IPS-15b (cell line): ENCODE results near the gene SLC11A1.

ENCODE experiments used
- H3K27me3 ChIP-seq: one replicate; pipeline ENCODE4 v1.6.1; 2013; ENCODE audit warnings: low read length; ENCODE audit not compliant: control insufficient read depth, insufficient read depth
- H3K36me3 ChIP-seq: one replicate; pipeline ENCODE4 v1.6.1; 2013; ENCODE audit warnings: low read length; ENCODE audit not compliant: control insufficient read depth, insufficient read depth
- H3K4me1 ChIP-seq: one replicate; pipeline ENCODE4 v1.6.1; 2013; ENCODE audit warnings: mild to moderate bottlenecking, low read length; ENCODE audit not compliant: control insufficient read depth, insufficient read depth
- H3K4me3 ChIP-seq: one replicate; pipeline ENCODE4 v1.5.1; 2013; ENCODE audit warnings: low read depth, low read length
- H3K9ac ChIP-seq: one replicate; pipeline ENCODE4 v1.6.1; 2013; ENCODE audit warnings: low read depth, mild to moderate bottlenecking, low read length
- H3K9me3 ChIP-seq: one replicate; pipeline ENCODE4 v1.6.1; 2013; ENCODE audit warnings: mild to moderate bottlenecking, low read length; ENCODE audit not compliant: control insufficient read depth, insufficient read depth

The SLC11A1 gene

GRCh38 chr2:218381916-218382366 lies at the start of gene SLC11A1:
SLC11A1 (plus strand) TSS chr2:218382273; CDS start chr2:218382369, 96 bp downstream.
- Histone ChIP-seq H3K4me1 (peaks cover under 1% of the 10 kb centered on the region), H3K9ac (no peak within 1 kb of the TSS), H3K36me3 (no peaks in the 10 kb centered on the region), H3K4me3 (no peak within 1 kb of the TSS), H3K27me3 (peaks cover 36% of the 10 kb centered on the region), H3K9me3 (no peaks in the 10 kb centered on the region)

GRCh38 chr2:218332288-218332687 lies 49.8 kb upstream of the SLC11A1 start:
- no peak overlapping the region for H3K4me3 ChIP-seq
- H3K4me1 ChIP-seq = no peaks in the 10 kb centered on the region
- no peaks in the 10 kb centered on the region for H3K9me3 ChIP-seq
- no peaks in the 10 kb centered on the region for H3K36me3 ChIP-seq
- no peaks in the 10 kb centered on the region for H3K27me3 ChIP-seq
- H3K9ac ChIP-seq = no peak overlapping the region

- Histone ChIP-seq H3K4me3 (no peak overlapping the region), H3K9me3 (no peaks in the 10 kb centered on the region), H3K4me1 (no peaks in the 10 kb centered on the region), H3K36me3 (no peaks in the 10 kb centered on the region), H3K27me3 (no peaks in the 10 kb centered on the region), H3K9ac (no peak overlapping the region)
Measured at GRCh38 chr2:218332920-218333645, 49.0 kb upstream of the SLC11A1 start.

GRCh38 chr2:218334531-218334930 lies 47.5 kb upstream of the SLC11A1 start:
- H3K9me3 ChIP-seq = no peaks in the 10 kb centered on the region
- no peaks in the 10 kb centered on the region for H3K27me3 ChIP-seq
- no peak overlapping the region for H3K9ac ChIP-seq
- no peak overlapping the region for H3K4me3 ChIP-seq
- no peaks in the 10 kb centered on the region for H3K36me3 ChIP-seq
- H3K4me1 ChIP-seq = no peaks in the 10 kb centered on the region

GRCh38 chr2:218340656-218341055 lies 41.4 kb upstream of the SLC11A1 start:
- H3K36me3 ChIP-seq = no peaks in the 10 kb centered on the region
- no peak overlapping the region for H3K4me3 ChIP-seq
- H3K9me3 ChIP-seq = no peaks in the 10 kb centered on the region
- no peaks in the 10 kb centered on the region for H3K27me3 ChIP-seq
- no peaks in the 10 kb centered on the region for H3K4me1 ChIP-seq
- no peak overlapping the region for H3K9ac ChIP-seq

- H3K27me3 ChIP-seq = no peaks in the 10 kb centered on the region
- no peak overlapping the region for H3K9ac ChIP-seq
- no peaks in the 10 kb centered on the region for H3K36me3 ChIP-seq
- H3K9me3 ChIP-seq = no peaks in the 10 kb centered on the region
- no peak overlapping the region for H3K4me3 ChIP-seq
- H3K4me1 ChIP-seq = no peaks in the 10 kb centered on the region
Measured at GRCh38 chr2:218341381-218341780, 40.7 kb upstream of the SLC11A1 start.

- H3K9me3 ChIP-seq = no peaks in the 10 kb centered on the region
Measured at GRCh38 chr2:218342837-218343236, 39.2 kb upstream of the SLC11A1 start.

GRCh38 chr2:218343591-218343990 lies 38.5 kb upstream of the SLC11A1 start:
- no peak overlapping the region for H3K9ac ChIP-seq
- no peaks in the 10 kb centered on the region for H3K4me1 ChIP-seq
- no peak overlapping the region for H3K4me3 ChIP-seq
- no peaks in the 10 kb centered on the region for H3K9me3 ChIP-seq
- H3K36me3 ChIP-seq = no peaks in the 10 kb centered on the region
- H3K27me3 ChIP-seq = no peaks in the 10 kb centered on the region

More at GRCh38 chr2:218342837-218343236, 39.2 kb upstream of the SLC11A1 start:
- H3K36me3 ChIP-seq = no peaks in the 10 kb centered on the region
- no peak overlapping the region for H3K9ac ChIP-seq
- H3K4me1 ChIP-seq = no peaks in the 10 kb centered on the region
- no peak overlapping the region for H3K4me3 ChIP-seq
- no peaks in the 10 kb centered on the region for H3K27me3 ChIP-seq

- no peak overlapping the region for H3K9ac ChIP-seq
- H3K4me3 ChIP-seq = no peak overlapping the region
- H3K27me3 ChIP-seq = no peaks in the 10 kb centered on the region
Measured at GRCh38 chr2:218344090-218344754, 37.9 kb upstream of the SLC11A1 start.

GRCh38 chr2:218344755-218345417 lies 37.2 kb upstream of the SLC11A1 start:
- H3K4me1 ChIP-seq = no peaks in the 10 kb centered on the region
- H3K36me3 ChIP-seq = no peaks in the 10 kb centered on the region
- no peak overlapping the region for H3K9ac ChIP-seq
- no peaks in the 10 kb centered on the region for H3K27me3 ChIP-seq
- H3K9me3 ChIP-seq = no peaks in the 10 kb centered on the region
- H3K4me3 ChIP-seq = no peak overlapping the region

More at GRCh38 chr2:218344090-218344754, 37.9 kb upstream of the SLC11A1 start:
- no peaks in the 10 kb centered on the region for H3K9me3 ChIP-seq
- no peaks in the 10 kb centered on the region for H3K4me1 ChIP-seq
- H3K36me3 ChIP-seq = no peaks in the 10 kb centered on the region

- H3K4me1 ChIP-seq = no peaks in the 10 kb centered on the region
- no peak overlapping the region for H3K9ac ChIP-seq
Measured at GRCh38 chr2:218345491-218346236, 36.4 kb upstream of the SLC11A1 start.

More at GRCh38 chr2:218345491-218346236, 36.4 kb upstream of the SLC11A1 start:
- H3K4me3 ChIP-seq = no peak overlapping the region
- no peaks in the 10 kb centered on the region for H3K36me3 ChIP-seq
- H3K27me3 ChIP-seq = no peaks in the 10 kb centered on the region
- no peaks in the 10 kb centered on the region for H3K9me3 ChIP-seq
